NCI-H1417 (cell line): ENCODE results near the gene CUTC.

Experiments used
- DNase-seq, 3 experiments: peaks; one replicate each; lab custom pipeline; 2025; lab: John Stamatoyannopoulos, UW

Gene CUTC

DNA sequence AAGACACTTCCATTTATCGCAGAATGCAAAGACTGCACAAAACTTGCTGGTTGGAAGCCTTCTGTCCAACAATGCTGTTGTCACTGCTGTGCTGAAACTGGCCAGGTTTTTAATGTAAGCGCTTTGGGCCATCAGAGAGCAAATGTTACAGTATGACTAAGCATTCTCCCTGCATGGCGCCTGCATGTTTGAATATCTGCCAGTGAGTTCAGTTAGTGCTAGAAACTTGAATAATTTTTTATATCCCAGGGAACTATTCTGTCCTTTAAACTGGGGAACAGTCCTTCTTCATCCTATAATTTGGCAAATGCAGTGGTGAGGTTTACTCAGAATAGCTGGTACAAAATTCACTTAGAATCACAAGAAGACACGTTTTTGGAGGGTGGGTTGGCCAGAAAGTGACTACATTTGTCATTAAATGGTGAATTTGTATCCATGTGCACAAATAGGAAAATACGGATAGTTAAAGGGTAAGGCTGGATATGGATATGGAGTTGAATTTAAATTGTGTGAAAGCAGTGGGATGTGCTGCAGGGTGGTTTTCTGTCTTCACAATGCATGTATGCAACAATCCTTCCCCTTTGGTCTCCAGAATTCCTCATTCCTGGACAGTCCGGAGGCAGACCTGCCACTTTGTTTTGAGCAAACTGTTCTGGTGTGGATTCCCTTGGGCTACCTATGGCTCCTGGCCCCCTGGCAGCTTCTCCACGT lies 52.1 kb downstream of the CUTC start:
- no peak for DNase-seq

DNA sequence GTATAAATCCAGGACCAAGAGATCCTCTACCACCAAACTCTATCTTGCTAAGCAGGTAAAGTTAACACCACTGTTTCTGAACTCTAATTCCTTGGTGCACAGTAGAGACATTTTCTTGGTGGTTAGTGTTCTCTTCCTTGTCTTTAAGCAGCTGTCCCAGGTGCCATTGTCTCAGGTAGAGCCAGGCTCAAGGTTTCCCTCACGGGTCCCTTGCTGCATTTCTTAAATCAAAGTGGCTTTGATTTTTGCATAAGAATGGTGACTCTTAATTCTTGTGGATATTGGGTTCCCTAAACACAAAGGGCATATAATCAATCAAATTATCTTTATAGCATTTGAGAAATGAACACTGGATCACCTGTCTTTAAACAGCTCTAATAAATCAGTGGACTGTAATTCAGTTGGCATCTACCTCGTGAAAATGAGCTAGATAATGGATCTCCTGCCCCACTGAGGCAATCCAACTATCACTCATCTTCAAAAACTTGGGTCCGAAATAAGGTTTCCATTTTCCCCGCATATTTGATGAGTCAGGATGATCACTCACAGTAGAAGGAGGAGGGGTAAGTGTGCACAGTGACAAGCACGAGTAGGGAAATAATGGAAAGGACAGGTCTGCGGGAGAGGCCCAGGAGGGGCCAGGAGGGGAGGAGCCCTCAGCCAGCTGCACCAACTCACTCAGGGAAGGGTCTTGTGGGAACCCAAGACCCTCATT lies 52.9 kb downstream of the CUTC start:
- no peak for DNase-seq

DNA sequence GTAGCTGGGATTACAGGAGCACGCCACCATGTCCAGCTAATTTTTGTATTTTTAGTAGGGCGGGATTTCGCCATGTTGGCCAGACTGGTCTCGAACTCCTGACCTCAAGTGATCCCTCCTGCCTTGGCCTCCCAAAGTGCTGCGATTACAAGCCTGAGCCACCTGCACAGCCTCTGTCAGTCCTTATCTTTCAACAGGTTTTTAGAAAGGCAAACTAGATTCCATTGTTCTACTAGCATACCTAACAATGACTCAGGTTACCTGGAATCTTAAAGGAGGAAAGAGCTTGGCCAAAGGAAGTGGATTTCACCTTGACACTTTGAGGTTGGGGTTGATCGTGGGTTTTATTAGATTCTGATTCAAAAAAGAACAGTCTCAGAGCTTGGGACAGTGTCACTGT lies 53.6 kb downstream of the CUTC start:
- no peak for DNase-seq

DNA sequence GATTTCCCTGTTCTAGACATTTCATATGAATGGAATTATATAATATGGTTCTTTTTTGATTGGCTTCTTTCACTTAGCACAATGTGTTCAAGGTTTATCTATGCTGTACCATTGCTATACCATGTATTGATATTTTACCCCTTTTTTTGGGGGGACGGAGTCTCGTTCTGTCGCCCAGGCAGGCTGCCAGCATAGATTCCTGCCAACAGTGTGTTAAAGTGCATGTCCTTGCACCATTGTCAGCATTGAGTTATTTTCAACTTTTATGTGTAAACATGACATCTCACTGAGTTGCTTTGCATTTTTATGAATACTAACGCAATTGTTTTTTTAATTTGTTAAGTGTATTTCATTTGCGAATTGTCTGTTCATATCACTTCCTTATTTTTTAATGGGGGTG lies 55.3 kb downstream of the CUTC start:
- no peak for DNase-seq

DNA sequence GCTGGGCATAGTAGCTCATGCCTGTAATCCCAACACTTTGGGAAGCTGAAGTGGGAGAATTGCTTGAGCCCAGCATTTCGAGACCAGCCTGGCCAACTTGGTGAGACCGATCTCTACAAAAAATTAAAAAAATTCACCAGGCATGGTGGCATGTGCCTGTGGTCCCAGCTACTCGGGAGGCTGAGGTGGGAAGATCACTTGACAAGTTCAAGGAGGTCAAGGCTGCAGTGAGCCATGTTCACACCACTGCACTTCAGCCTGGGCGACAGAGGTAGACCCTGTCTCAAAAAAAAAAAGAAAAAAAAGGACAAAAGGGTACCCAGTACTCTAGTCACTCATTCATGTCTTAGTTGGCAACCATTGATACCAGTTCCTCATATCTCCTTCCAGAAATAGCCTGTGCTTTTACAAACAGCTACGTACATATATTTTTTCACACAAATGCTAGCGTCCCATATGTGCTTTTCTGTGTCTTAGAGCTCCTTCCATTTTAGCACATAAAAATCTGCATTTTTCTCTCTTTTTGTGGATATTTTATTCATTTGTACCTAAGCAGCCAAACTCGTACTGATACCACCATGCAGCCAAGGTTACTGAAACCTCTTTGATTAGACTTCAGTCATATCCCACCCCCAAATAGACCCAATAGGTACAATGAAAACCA lies 55.9 kb downstream of the CUTC start:
- DNase-seq, result no peak

DNA sequence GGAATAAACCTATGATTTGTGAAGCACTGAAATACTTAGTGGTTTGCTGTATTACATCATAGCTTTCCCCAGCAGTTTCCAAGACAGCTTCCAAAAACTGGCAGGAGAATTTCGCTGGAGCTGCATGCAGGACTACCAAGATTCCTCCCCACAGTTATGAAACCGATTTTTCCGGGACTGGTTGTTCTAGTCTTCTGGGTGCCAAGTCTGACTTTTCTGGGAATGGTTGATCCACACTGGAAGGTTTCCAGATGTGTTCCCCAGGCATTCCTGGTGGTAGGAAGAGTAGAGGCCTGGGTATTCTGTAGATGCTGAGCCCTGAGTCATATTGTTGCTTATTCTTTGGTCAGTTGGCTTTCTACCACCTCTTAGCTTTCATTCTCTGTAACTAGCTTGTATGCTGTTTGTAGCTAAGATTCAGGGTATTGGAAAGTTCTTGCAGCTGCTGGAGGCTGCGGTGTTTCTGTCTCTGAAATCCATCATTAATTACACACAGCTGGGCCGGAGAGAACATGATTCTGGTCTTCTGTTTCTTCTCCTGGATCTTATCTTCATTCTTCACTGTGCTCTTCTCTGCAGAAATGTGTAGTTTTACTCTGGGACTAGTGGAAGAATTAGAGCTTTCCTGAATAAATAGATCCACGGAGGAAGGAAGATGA lies 56.7 kb downstream of the CUTC start:
- no peak for DNase-seq

DNA sequence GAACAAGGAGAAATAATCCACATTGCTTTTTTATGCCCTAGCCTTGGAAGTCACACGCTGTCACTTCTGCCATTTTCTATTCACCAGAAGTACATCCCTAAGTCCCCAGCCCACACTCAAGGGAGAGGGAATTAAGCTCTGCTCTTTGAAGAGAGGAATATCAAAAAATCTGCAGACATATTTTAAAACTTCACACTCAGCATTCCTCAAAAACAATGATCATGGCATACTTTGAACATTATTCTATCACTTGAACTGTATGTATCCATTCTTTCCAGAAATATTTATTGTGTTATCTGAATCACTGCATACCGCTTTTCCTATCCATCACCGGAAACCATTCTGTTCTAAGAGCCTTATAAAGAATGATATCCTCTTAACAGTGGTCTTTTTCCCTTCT lies 59.8 kb downstream of the CUTC start:
- no peak for DNase-seq

DNA sequence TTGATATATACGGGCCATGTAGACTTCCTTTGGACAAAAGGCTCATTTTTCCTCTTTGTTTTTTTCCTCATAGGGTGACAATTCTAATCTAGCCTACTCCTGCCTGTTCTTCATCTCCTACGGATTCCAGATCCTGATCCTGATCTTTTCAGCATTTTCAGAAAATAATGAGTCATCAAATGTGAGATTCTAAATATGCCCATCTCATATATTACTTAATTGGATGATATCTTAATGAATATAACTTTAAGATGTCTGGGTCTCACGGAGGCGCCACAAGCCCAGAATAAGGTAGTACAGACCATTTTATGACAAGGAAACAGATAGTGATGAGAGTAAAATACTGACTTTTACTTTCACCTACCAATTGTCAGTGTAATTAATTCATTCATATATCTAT lies 61.8 kb downstream of the CUTC start:
- DNase-seq, result no peak

DNA sequence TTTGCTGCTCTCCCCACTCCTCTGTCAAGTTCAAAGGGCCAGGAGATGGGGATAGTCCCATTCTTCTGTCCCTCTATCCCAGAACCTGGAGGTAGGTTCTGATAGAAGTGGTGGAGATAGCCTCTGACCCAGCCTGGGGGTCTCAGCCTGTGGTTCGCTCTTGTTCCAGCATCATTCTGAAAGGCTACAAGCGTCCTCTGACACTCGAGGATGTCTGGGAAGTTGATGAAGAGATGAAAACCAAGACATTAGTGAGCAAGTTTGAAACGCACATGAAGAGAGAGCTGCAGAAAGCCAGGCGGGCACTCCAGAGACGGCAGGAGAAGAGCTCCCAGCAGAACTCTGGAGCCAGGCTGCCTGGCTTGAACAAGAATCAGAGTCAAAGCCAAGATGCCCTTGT lies 64.9 kb downstream of the CUTC start:
- DNase-seq, result no peak

DNA sequence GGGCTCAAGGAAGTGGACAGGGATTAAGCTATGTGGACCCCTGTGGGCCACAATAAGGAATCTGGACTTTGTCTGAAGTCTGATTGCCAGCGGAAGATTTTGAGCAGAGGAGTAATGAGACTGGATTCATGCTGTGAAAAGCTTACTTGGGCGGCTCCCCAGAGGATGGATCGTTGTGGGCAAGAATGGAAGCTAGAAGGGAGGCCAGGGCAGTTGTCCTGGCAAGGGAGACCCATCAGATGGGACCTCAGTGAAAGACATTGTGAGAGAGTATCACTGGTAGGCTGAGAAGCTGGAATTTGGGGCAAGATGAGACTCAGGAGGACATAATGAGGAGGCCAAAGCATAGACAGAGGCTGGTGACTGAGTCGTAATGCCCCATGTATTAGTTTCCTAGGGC lies 66.0 kb downstream of the CUTC start:
- no peak for DNase-seq

DNA sequence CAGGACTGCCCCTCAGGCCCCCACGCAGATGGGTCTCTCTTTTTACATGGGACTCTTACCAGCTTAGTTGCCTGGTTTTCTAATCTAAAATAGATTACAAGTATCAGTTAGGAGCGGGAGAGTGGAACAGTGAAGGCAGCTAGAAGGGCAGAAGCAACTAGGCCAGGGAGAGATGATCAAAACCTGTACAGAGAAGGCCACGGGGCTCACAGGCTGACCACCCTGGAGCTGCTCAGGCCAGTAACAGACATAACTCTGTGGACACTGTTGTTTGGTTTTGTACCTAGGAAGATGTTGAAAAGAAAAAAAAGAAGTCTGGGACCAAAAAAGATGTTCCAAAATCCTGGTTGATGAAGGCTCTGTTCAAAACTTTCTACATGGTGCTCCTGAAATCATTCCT lies 66.9 kb downstream of the CUTC start:
- no peak for DNase-seq

DNA sequence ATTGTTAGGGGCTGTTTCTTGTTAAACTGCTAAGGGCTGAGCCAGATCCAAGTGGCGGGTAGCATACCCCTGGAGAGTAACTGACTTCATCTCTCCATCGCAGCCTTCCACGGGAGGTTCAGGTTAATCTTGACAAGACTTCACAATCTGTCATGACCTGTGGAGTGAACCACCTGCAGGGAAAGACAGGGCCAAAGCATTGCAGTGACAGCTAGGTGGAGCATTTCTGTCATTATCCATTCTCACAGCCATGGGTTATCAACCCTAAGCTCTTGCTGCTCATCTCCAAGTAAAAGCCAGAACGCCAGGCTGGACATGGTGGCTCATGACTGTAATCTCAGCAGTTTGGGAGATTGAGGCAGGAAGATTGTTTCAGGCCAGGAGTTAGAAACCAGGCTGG lies 67.6 kb downstream of the CUTC start:
- no peak for DNase-seq

DNA sequence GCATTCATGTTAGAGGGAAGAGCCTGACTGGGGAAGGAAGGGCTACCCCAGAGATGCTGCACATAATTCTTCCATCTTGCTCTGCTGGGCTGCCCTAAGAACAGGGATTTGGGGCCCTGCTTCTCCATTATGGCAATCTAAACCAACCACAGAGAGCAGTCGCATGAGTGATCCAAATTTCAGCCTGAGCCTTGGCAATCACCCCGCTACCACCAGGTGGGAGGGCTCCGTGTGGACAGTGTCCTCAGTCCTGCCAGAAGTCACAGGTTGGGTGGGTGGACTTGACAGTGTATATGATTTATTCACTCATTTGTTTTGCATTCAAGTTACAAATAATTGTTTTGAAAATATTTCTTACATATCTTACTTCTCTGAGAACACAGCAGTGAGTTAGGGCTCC lies 72.4 kb downstream of the CUTC start:
- DNase-seq, result no peak

DNA sequence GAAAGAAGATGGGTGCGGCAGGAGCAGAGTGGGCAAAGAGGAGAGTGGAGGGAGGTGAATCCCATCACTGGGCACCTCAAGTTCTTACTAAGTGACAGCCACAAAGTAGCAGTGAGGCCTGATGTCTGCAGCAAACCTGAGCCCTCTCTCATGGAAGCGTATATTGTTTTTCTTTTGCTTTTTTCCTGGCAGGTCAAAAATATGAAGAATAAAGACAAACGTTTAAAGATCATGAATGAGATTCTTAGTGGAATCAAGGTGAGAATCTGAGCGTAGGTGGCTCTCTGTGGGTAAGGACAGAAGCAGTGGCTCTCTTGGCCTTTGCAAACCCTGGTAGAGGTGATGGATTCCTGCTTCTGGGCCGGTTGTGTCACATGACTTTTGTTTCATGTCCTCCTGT lies 73.2 kb downstream of the CUTC start:
- no peak for DNase-seq
